Mucosa of rectum (tissue), 2 donors: ENCODE measurements around the gene CD200.

Experiments used
- H3K27ac ChIP-seq, 2 donors: one replicate each; pipeline ENCODE4 v1.7.0; 2013; ENCODE audit warnings: inconsistent platforms in 2 of 2, low read depth in 2 of 2, low read length in 2 of 2
- H3K27me3 ChIP-seq, 2 donors: one replicate each; pipeline ENCODE4 v1.7.0; 2013; ENCODE audit warnings: low read length in 2 of 2; ENCODE audit not compliant: control insufficient read depth in 2 of 2, insufficient read depth in 2 of 2
- H3K36me3 ChIP-seq, 2 donors: one replicate each; pipeline ENCODE4 v1.7.0; 2013; ENCODE audit warnings: low read length in 2 of 2; ENCODE audit not compliant: control insufficient read depth in 2 of 2, insufficient read depth in 2 of 2
- H3K4me1 ChIP-seq, 2 donors: one replicate each; pipeline ENCODE4 v1.7.0; 2013; ENCODE audit warnings: low read length in 2 of 2, mild to moderate bottlenecking in 1 of 2; ENCODE audit not compliant: control insufficient read depth in 2 of 2, insufficient read depth in 2 of 2
- H3K4me3 ChIP-seq, 2 donors: one replicate each; pipeline ENCODE4 v1.7.0; 2013; ENCODE audit warnings: low read length in 2 of 2
- H3K9ac ChIP-seq, 2 donors: one replicate each; pipeline ENCODE4 v1.7.0; 2013; ENCODE audit warnings: low read length in 2 of 2, low read depth in 1 of 2, mild to moderate bottlenecking in 1 of 2
- H3K9me3 ChIP-seq, 2 donors: one replicate each; pipeline ENCODE4 v1.7.0; 2013; ENCODE audit warnings: low read length in 2 of 2; ENCODE audit not compliant: control insufficient read depth in 2 of 2
- donor health status: healthy.
- donor health status: Normal muscosa, but diverticular disease.

The CD200 gene

GRCh38 chr3:112346491-112347122 is 13.7 kb downstream of the CD200 start:
- no peaks in the 10 kb centered on the region for H3K9me3 ChIP-seq
- H3K4me3 ChIP-seq, result no peak overlapping the region
- no peak overlapping the region for H3K9ac ChIP-seq
- no peak overlapping the region for H3K27ac ChIP-seq
- H3K36me3 ChIP-seq, result peaks cover 6 to 10% of the 10 kb centered on the region in 2 donors
- H3K27me3 ChIP-seq, result no peaks in the 10 kb centered on the region
- H3K4me1 ChIP-seq, result no peaks in the 10 kb centered on the region

DNA sequence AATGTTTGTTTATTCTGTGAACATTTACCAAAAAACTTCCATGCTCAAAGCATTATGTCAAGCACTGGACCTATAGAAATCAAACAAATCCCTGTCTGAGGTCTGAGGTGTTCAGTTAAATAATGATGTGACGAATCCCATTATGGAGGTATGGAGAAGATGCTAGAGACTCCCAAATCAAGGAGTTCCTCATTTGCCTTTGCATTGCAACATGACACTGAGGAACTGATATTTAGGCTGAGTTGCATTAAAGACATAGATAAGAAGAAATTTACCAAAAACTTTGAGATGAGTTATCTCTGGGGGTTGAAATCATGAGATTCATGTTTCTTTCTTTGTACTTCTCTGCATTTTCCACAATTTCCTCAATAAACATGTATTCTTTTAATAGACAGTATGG is 16.0 kb downstream of the CD200 start:
- H3K27ac ChIP-seq, result no peak overlapping the region
- H3K27me3 ChIP-seq, result no peaks in the 10 kb centered on the region
- no peaks in the 10 kb centered on the region for H3K9me3 ChIP-seq
- no peak overlapping the region for H3K9ac ChIP-seq
- no peaks in the 10 kb centered on the region for H3K4me1 ChIP-seq
- H3K4me3 ChIP-seq, result no peak overlapping the region
- H3K36me3 ChIP-seq, result peaks cover 6 to 10% of the 10 kb centered on the region in 2 donors

GRCh38 chr3:112349557-112349956 is 16.6 kb downstream of the CD200 start:
- Histone ChIP-seq H3K4me1 (no peaks in the 10 kb centered on the region), H3K9me3 (no peaks in the 10 kb centered on the region), H3K27me3 (no peaks in the 10 kb centered on the region), H3K36me3 (peaks cover 6 to 10% of the 10 kb centered on the region in 2 donors), H3K9ac (no peak overlapping the region), H3K27ac (no peak overlapping the region), H3K4me3 (no peak overlapping the region)

- H3K4me3 ChIP-seq, result no peak overlapping the region
- peaks cover 6 to 7% of the 10 kb centered on the region in 2 donors for H3K36me3 ChIP-seq
- H3K9ac ChIP-seq, result no peak overlapping the region
- no peak overlapping the region for H3K27ac ChIP-seq
- no peaks in the 10 kb centered on the region for H3K9me3 ChIP-seq
- H3K27me3 ChIP-seq, result no peaks in the 10 kb centered on the region
- no peaks in the 10 kb centered on the region for H3K4me1 ChIP-seq
Measured at GRCh38 chr3:112350018-112350810, 17.3 kb downstream of the CD200 start.

GRCh38 chr3:112351036-112351435 is 18.1 kb downstream of the CD200 start:
- Histone ChIP-seq H3K4me3 (no peak overlapping the region), H3K9ac (no peak overlapping the region), H3K27ac (no peak overlapping the region), H3K4me1 (no peaks in the 10 kb centered on the region), H3K36me3 (peaks cover 3 to 6% of the 10 kb centered on the region in 2 donors), H3K9me3 (no peaks in the 10 kb centered on the region), H3K27me3 (no peaks in the 10 kb centered on the region)

DNA sequence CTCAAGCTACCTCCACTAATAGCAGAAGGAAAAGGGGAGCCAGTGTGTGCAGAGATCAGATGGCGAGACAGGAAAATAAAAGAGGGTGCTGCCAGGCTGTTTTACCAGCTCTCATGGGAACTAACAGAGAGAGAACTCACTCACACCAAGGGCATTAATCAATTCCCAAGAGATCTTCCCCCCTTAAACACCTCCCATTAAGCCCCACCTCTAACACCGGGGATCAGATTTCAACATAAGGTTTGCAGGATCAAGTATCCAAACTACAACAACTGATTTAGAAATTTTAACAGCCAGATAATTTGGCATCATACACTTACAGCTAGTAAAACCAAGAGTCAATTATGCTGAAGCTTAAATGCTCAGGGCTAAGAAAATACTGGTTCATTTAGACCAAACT is 18.9 kb downstream of the CD200 start:
- Histone ChIP-seq H3K4me1 (no peaks in the 10 kb centered on the region), H3K9me3 (no peaks in the 10 kb centered on the region), H3K27me3 (no peaks in the 10 kb centered on the region), H3K36me3 (peaks cover 3 to 6% of the 10 kb centered on the region in 2 donors), H3K4me3 (no peak overlapping the region), H3K9ac (no peak overlapping the region), H3K27ac (no peak overlapping the region)

DNA sequence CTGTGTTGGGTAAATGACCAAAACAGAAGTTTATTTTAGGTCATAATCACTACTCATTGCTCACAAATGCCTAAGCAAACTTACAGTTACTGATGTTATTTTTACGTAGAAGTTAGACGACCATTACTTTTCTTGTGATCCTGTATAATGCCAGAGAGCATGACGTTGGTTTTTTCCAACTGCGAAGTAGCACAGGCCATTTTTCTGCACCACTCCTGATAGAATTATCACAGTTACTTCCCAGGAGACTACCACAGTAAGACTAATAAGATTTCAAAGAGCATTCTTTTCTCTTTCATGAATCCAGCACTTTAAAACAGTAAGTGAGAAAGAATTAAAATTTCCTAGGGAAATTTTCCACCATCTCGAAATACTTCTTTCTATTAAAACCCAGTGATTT is 19.8 kb downstream of the CD200 start:
- Histone ChIP-seq H3K27ac (no peak overlapping the region), H3K36me3 (peaks cover 3 to 6% of the 10 kb centered on the region in 2 donors)

GRCh38 chr3:112353365-112353764 is 20.4 kb downstream of the CD200 start:
- Histone ChIP-seq H3K36me3 (peaks cover 3 to 6% of the 10 kb centered on the region in 2 donors), H3K9ac (no peak overlapping the region), H3K4me3 (no peak overlapping the region), H3K27me3 (no peaks in the 10 kb centered on the region), H3K4me1 (no peaks in the 10 kb centered on the region), H3K9me3 (no peaks in the 10 kb centered on the region), H3K27ac (no peak overlapping the region)

More for the DNA sequence above, 19.8 kb downstream of the CD200 start:
- no peaks in the 10 kb centered on the region for H3K4me1 ChIP-seq
- H3K27me3 ChIP-seq, result no peaks in the 10 kb centered on the region
- H3K4me3 ChIP-seq, result no peak overlapping the region
- no peak overlapping the region for H3K9ac ChIP-seq
- H3K9me3 ChIP-seq, result no peaks in the 10 kb centered on the region

GRCh38 chr3:112354642-112355306 is 21.8 kb downstream of the CD200 start:
- H3K9me3 ChIP-seq, result no peaks in the 10 kb centered on the region
- no peak overlapping the region for H3K9ac ChIP-seq
- H3K27me3 ChIP-seq, result no peaks in the 10 kb centered on the region
- no peak overlapping the region for H3K27ac ChIP-seq
- H3K36me3 ChIP-seq, result peaks cover 3 to 6% of the 10 kb centered on the region in 2 donors
- no peak overlapping the region for H3K4me3 ChIP-seq
- H3K4me1 ChIP-seq, result no peaks in the 10 kb centered on the region

DNA sequence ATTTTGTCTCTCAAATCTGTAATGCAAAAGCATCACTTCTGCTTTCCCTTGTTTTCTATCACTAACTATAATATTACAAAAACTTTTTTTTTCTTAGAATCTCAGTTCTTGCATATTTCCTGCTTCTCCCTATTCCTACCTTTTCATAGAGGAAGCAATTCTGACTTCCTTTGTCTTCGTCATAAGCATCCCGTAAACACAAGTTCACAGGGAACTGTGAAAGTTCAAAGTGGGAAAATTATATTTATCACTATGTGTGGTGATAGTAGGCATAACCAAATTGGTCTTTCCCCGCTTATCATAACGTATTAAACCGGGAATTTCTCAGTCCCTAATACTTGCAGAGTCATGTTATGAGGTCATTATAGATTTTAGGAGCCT is 22.3 kb downstream of the CD200 start:
- Histone ChIP-seq H3K36me3 (peaks cover 0 to under 1% of the 10 kb centered on the region in 2 donors), H3K9ac (no peak overlapping the region), H3K4me1 (no peaks in the 10 kb centered on the region), H3K27ac (no peak overlapping the region), H3K4me3 (no peak overlapping the region), H3K27me3 (no peaks in the 10 kb centered on the region), H3K9me3 (no peaks in the 10 kb centered on the region)
